ENCODE results near the gene KXD1.
A peak's percentile ranks its signal among the peaks of the same experiment; 100 is the strongest.
"Not testable (repeated sequence)": the region's sequence is repeated elsewhere in the genome, so short reads cannot be mapped to it uniquely, and the experiment has no call there.

KXD1 gene

DNA sequence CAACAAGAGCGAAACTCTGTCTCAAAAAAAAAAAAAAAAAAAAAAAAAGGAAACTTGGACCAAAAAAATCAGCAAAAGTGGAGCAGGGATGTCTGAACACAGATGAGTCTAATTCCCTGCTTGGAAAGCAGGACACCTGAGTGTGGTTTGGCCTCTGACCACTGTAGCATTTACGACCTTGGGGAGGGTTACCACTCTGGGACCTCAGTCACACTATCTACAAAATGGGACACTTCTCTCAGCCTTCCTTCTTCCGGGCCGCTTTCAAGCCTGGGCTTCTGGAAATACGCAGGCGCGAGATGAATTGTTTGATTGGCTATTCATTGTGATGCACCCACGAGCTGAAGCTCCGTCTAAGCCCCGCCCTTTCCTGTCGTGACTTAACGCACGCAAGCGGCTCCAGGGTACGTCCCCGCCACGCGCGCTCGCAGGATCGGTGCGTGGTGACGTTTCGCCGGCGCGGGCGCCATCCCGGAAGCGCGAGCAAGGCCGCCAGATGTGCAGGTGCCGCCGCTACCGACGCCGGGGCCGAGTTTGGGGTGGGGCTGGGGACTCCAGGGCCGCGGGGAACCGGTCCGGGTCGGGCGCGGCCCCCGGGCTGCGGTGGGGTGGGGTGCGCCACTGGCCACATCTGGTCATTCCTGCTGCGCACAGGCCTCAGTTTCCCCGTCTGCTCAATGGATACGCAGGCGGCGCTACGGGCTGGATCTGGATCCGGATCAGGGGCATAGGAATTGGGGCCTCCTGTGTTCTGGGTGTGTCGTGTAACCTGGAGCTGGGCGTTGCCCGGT lies at the start of gene KXD1:
Gene KXD1, plus strand, starts transcription at position 460 of the 791 bp plus-strand sequence. CDS start 4,187 bp downstream, outside the sequence.
- peak; percentile 90 to 96 for DNase-seq (ENCODE audit: low read depth in 2 of 2)

- no peak for DNase-seq (ENCODE audit: low read depth in 2 of 2)
Measured at GRCh38 chr19:18508585-18508984, 49.1 kb upstream of the KXD1 start.

DNA sequence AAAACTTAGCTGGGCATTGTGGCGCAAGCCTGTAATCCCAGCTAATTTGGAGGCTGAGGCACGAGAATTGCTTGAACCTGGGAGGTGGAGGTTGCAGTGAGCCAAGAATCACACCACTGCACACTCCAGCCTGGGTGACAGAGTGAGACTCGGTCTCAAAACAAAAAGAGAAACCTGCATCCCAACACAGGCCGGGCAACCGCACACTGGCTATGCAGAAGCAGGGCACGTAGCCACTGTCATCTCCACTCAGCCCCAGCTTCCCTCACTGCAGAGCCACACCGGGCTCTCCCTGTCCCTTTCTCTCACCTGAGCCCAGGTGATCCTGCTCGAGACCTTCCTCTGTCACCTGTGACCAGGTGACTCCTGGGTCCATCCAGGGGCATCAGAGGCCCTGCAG lies 47.5 kb upstream of the KXD1 start:
- no peak for DNase-seq (ENCODE audit: low read depth in 2 of 2)

- DNase-seq (ENCODE audit: low read depth in 2 of 2), result no peak
Measured at GRCh38 chr19:18513868-18514267, 43.8 kb upstream of the KXD1 start.

DNA sequence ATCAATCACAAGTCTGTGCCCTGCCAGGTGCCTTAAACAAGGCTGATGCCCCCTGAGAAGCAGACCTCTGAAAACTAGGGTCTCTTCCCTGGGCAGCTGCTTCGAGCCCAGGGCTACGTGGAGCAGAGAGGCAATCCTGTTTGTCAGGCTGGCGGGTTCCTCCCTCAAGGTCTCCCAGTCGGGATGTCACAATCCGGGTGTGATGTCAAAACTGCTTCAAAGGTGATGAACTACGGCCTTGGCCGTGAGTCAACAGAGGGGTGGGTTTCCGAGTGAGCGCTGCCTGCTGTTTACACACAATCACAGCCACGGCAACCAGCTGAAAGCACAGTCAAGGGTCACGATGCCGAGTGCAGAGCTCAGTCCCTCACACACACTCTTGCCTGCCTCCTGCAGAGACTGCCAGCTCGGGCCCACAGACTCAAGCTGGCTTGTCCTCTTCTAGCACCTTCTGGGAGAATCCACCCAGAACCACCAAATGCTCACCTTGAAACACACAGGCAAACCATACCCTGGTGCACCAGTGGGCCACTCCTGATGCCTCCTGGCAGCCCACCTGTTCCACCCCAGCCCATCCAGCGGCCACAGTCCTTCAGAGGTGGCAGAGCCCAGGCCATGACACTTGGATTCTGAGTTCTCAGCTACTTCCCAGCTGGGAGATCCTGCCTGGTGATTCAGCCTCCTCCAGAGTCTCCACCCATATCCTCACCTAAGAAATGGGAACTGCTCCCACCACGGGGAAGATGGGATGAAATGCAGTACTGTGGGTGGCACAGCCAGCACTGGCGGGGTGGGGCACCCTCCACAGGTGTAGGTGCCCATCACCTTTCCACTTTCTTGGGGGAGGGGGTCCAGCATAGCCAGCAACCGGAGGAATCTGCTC lies 42.6 kb upstream of the KXD1 start:
- no peak for DNase-seq (ENCODE audit: low read depth in 2 of 2)

GRCh38 chr19:18515959-18516358 lies 41.7 kb upstream of the KXD1 start:
- no peak for DNase-seq (ENCODE audit: low read depth in 2 of 2)

- DNase-seq (ENCODE audit: low read depth in 2 of 2), result no peak
Measured at GRCh38 chr19:18517606-18518005, 40.1 kb upstream of the KXD1 start.

- DNase-seq (ENCODE audit: low read depth in 2 of 2), result no peak
Measured at GRCh38 chr19:18518639-18519038, 39.0 kb upstream of the KXD1 start.

GRCh38 chr19:18519962-18520847 lies 37.5 kb upstream of the KXD1 start:
- peak in 1 of 2 donors; percentile 27 for DNase-seq (ENCODE audit: low read depth in 2 of 2)

DNA sequence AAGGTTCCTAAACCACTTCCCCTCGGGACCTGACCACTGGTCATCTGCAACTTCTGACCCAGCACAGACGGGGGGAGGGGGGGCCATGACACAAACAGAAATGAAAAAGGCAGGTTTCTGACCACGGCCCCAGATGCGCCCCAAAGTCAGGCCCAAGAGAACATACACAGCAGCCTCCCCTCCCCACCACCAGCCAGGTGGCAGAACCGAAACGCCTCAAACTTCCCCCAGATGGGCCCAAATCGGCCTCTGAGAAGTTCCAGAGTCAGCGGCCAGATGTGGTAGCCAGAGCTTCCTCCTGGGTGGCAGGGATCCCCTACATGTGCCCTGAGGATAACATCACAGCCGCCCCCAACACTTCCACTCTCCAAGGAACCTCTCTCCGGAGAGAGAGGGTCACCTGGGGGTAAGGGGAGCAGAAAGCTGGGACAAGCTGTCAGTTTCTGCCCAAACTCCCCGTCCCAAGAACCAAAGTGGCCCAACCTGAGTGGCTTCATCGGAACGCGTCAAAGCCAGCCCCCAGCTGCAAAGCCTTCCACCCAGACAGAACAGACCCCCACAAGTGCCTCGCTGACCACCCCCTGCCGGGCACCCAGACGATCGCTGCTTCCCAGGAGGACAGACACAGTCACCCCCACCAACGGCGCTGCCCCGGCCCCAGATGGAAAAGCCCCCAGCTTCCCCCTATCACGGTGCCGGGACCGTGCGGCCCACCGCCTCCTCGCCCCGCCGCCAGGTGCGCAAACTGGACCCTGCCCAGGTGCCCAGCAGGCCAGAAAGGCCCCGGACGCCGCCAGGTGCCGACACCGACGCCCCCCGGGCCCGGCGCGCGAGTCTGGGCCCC lies 36.6 kb upstream of the KXD1 start:
- no peak for DNase-seq (ENCODE audit: low read depth in 2 of 2)

- DNase-seq (ENCODE audit: low read depth in 2 of 2), result no peak
Measured at GRCh38 chr19:18521692-18522123, 36.0 kb upstream of the KXD1 start, which contains the start of gene ELL. Gene ELL, minus strand, starts transcription at chr19:18522070. Its CDS starts 15 bp downstream, at chr19:18522055.

DNA sequence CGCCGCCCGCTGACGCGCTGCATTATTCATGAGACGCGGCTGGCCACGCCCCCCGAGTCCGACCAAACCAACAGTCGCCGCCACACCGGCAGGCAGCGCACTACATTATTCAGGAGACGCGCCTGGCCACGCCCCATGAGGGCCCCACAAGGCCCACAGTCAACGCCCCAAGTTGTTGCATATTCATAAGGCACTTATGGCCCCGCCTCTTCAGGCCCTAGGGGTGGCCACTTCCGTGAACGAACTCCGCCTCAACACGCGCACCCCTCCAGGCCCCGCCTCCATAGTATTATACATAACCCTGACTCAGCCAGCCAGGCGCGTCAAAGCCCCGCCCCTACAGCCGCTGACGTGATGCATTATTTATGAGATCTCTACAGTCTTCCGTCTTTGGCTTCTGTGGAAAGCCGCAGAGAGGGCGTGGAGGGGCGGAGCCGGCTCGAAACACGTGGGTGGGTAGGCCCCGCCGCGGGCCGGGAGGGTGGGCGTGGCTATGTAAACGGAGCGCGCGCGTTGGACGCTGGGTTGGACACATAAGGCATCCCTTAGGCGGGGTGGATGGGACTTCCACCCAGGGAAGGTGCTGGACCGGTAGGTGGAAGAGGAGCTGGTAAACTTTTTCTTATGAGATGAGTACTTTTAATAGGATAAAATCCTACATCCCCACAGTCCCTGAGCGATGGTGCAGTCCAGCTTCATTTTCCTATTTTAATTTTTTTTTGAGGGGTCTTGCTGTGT lies 35.4 kb upstream of the KXD1 start:
- peak; percentile 99 to 100 for DNase-seq (ENCODE audit: low read depth in 2 of 2)

GRCh38 chr19:18522862-18523440 lies 34.7 kb upstream of the KXD1 start:
- DNase-seq (ENCODE audit: low read depth in 2 of 2), result not testable (repeated sequence)

- no peak for DNase-seq (ENCODE audit: low read depth in 2 of 2)
Measured at GRCh38 chr19:18523841-18524240, 33.8 kb upstream of the KXD1 start.

- DNase-seq (ENCODE audit: low read depth in 2 of 2), result no peak
Measured at GRCh38 chr19:18526316-18526715, 31.4 kb upstream of the KXD1 start.

DNA sequence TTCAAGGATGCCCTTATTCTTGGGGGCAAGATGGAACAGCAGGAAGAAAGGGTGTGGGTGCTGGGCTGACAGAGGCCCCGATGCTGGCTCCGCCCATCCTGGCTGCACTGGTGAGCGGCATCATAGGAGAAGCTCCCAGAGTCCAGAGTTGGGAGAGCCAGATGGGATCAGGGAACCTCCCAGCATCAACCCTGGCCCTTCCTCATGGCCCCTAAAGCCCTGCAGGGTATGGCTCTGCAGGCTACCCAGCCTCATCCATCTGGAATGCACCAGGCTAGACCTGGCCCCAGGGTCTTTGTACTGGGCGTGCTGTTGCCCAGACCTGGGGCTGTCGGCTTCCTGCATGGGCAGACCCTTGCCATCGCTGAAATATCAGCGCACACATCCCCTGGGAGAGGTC lies 27.9 kb upstream of the KXD1 start:
- no peak for DNase-seq (ENCODE audit: low read depth in 2 of 2)

GRCh38 chr19:18531485-18531884 lies 26.2 kb upstream of the KXD1 start:
- DNase-seq (ENCODE audit: low read depth in 2 of 2), result no peak

GRCh38 chr19:18532168-18532890 lies 25.3 kb upstream of the KXD1 start:
- no peak for DNase-seq (ENCODE audit: low read depth in 2 of 2)

GRCh38 chr19:18533058-18533457 lies 24.6 kb upstream of the KXD1 start:
- no peak for DNase-seq (ENCODE audit: low read depth in 2 of 2)
